GM23248 (cell line): ENCODE data around the gene MEIS2. TPM values are rescaled to one million over a fixed set of nuclear protein-coding genes. Genes with fewer than 3 reads are reported as not detected.

ENCODE experiments used
- DNase-seq: peaks from one replicate; pipeline ENCODE4 v3.0.0-alpha.2; 2015
- H2AFZ ChIP-seq: fragments of 200-600 bp; sonication (generic); 2 replicates; pipeline ENCODE4 v1.6.1; 2016; ENCODE audit warnings: antibody characterized with exemption
- H3F3A ChIP-seq: fragments of 200-600 bp; sonication (generic); 2 replicates; pipeline ENCODE4 v1.6.1; 2016; ENCODE audit warnings: mild to moderate bottlenecking, antibody characterized with exemption, mixed run types; ENCODE audit not compliant: insufficient read depth
- H3K27ac ChIP-seq: fragments of 200-600 bp; sonication (generic); 2 replicates; pipeline ENCODE4 v1.5.1; 2016; ENCODE audit warnings: mild to moderate bottlenecking
- H3K27me3 ChIP-seq: fragments of 200-600 bp; sonication (generic); replicated peaks from 2 replicates; pipeline ENCODE4 v1.6.1; 2016; ENCODE audit warnings: mild to moderate bottlenecking; ENCODE audit not compliant: insufficient read depth
- H3K36me3 ChIP-seq: fragments of 200-600 bp; sonication (generic); 2 replicates; pipeline ENCODE4 v1.6.1; 2016; ENCODE audit warnings: low read depth, mild to moderate bottlenecking
- H3K4me1 ChIP-seq: fragments of 200-600 bp; sonication (generic); 2 replicates; pipeline ENCODE4 v1.6.1; 2016; ENCODE audit warnings: mild to moderate bottlenecking; ENCODE audit not compliant: insufficient read depth
- H3K4me2 ChIP-seq: fragments of 200-600 bp; sonication (generic); one replicate; pipeline ENCODE4 v1.6.1; 2016; ENCODE audit warnings: mild to moderate bottlenecking; ENCODE audit not compliant: unreplicated experiment
- H3K4me3 ChIP-seq: fragments of 200-600 bp; sonication (generic); 2 replicates; pipeline ENCODE4 v1.5.1; 2016; ENCODE audit warnings: mild to moderate bottlenecking
- H3K79me2 ChIP-seq: fragments of 200-600 bp; sonication (generic); 2 replicates; pipeline ENCODE4 v1.6.1; 2016; ENCODE audit warnings: mild to moderate bottlenecking; ENCODE audit not compliant: insufficient read depth
- H3K9ac ChIP-seq: fragments of 200-600 bp; sonication (generic); 2 replicates; pipeline ENCODE4 v1.6.1; 2016; ENCODE audit warnings: mild to moderate bottlenecking
- H3K9me2 ChIP-seq: fragments of 200-600 bp; sonication (generic); 2 replicates; pipeline ENCODE4 v1.6.1; 2016; ENCODE audit warnings: mixed run types, mild to moderate bottlenecking, moderate library complexity; ENCODE audit not compliant: insufficient read depth
- H3K9me3 ChIP-seq: fragments of 200-600 bp; sonication (generic); one replicate; pipeline ENCODE4 v1.6.1; 2017; ENCODE audit warnings: low read depth
- H4K20me1 ChIP-seq: fragments of 200-600 bp; sonication (generic); 2 replicates; pipeline ENCODE4 v1.6.0; 2016; ENCODE audit not compliant: insufficient read depth
- EZH2 ChIP-seq: fragments of 200-600 bp; sonication (generic); IDR thresholded peaks from 2 replicates; pipeline ENCODE4 v1.6.1; 2018; ENCODE audit warnings: antibody characterized with exemption, mild to moderate bottlenecking; ENCODE audit not compliant: insufficient read depth, poor library complexity, severe bottlenecking
- EZH2phosphoT487 ChIP-seq: fragments of 200-600 bp; sonication (generic); IDR thresholded peaks from 2 replicates; pipeline ENCODE4 v1.6.1; 2018; ENCODE audit warnings: antibody characterized with exemption, moderate library complexity, mild to moderate bottlenecking, low read depth; ENCODE audit not compliant: insufficient read depth
- WGBS, 2 experiments: methylation state at CpG; one replicate each; pipeline ENCODE4 v1.1.6; 2015 to 2017; ENCODE audit warnings: low lambda C conversion rate in 2 of 2, low coverage in 1 of 2; ENCODE audit errors: missing lambda C conversion rate in 2 of 2; 5-methylcytosine and 5-hydroxymethylcytosine counted together
- in situ Hi-C: fragments of 300-500 bp; cut with MboI; formaldehyde crosslinking; loops from 2 replicates; pipeline ENCODE4 v1.15.0; 2020
- polyA plus RNA-seq: library from polyadenylated mRNA; unstranded; fragments of >200 nt; fragmentation: Nextera tagmentation; extraction: Ambion mirVana; gene quantifications from 2 replicates; pipeline ENCODE4 v1.2.1, GENCODE V29; 2016
- total RNA-seq: library from RNA; depleted of rRNA; stranded (reverse); fragments of >200 nt; shearing (Covaris generic); gene quantifications from 2 replicates; pipeline ENCODE4 v1.2.3, GENCODE V29; 2014

Gene MEIS2
- total and polyA plus RNA-seq, 2 experiments from 2014 or later, result 23.7 to 24.1 TPM

- H3K27ac ChIP-seq, result no peak overlapping the region
- H3F3A ChIP-seq, result peaks cover 10% of the 10 kb centered on the region; the same call in 1 of the 2 replicates
- H2AFZ ChIP-seq, result no peak overlapping the region
- no peak overlapping the region for H3K4me2 ChIP-seq
- H3K4me3 ChIP-seq, result no peak overlapping the region
- H4K20me1 ChIP-seq, result 0 out of 2 replicates have a peak, but pooled peaks cover 3% of the 10 kb centered on the region
- no peaks in the 10 kb centered on the region for H3K9me3 ChIP-seq
- H3K36me3 ChIP-seq, result peaks cover 37% of the 10 kb centered on the region; the same call in 1 of the 2 replicates
- H3K4me1 ChIP-seq, result peaks cover 32% of the 10 kb centered on the region
- TF ChIP-seq EZH2phosphoT487, result no peak
- no peak for DNase-seq
- H3K27me3 ChIP-seq, result no peaks in the 10 kb centered on the region
- WGBS, 2 experiments, result 96 to 97% methylated on average over 4 of the region's 4 CpGs
- peaks cover 95% of the 10 kb centered on the region for H3K79me2 ChIP-seq
- in situ Hi-C loops, result no loop called here
- H3K9me2 ChIP-seq, result no peaks in the 10 kb centered on the region
- no peak overlapping the region for H3K9ac ChIP-seq
Measured at GRCh38 chr15:37075777-37076176, 24.6 kb downstream of the MEIS2 start.

- no peak for TF ChIP-seq EZH2phosphoT487
- TF ChIP-seq EZH2, result no peak
- WGBS, 2 experiments, result 86 to 100% methylated on average over 1 of the region's 1 CpG
- Histone ChIP-seq H3K27me3 (no peaks in the 10 kb centered on the region), H3F3A (peaks cover 7% of the 10 kb centered on the region; the same call in 1 of the 2 replicates), H3K9ac (no peak overlapping the region), H3K4me3 (no peak overlapping the region), H3K36me3 (peaks cover 18% of the 10 kb centered on the region; the same call in 1 of the 2 replicates), H2AFZ (no peak overlapping the region), H4K20me1 (0 out of 2 replicates have a peak, but pooled peaks cover 3% of the 10 kb centered on the region), H3K4me1 (peaks cover 14% of the 10 kb centered on the region), H3K4me2 (no peak overlapping the region), H3K79me2 (peaks cover 94% of the 10 kb centered on the region), H3K9me3 (no peaks in the 10 kb centered on the region), H3K9me2 (no peaks in the 10 kb centered on the region), H3K27ac (no peak overlapping the region)
- in situ Hi-C loops, result no loop called here
- no peak for DNase-seq
Measured at GRCh38 chr15:37072181-37072580, 28.2 kb downstream of the MEIS2 start.

GRCh38 chr15:37071134-37071533 is 29.2 kb downstream of the MEIS2 start:
- Histone ChIP-seq H3K27me3 (no peaks in the 10 kb centered on the region), H3K79me2 (peaks cover 86% of the 10 kb centered on the region), H3F3A (peaks cover 7% of the 10 kb centered on the region; the same call in 1 of the 2 replicates), H3K4me2 (no peak overlapping the region), H3K9me3 (no peaks in the 10 kb centered on the region), H3K36me3 (peaks cover 25% of the 10 kb centered on the region), H3K4me1 (0 out of 2 replicates have a peak, but pooled peaks cover 4% of the 10 kb centered on the region), H2AFZ (no peak overlapping the region), H3K27ac (no peak overlapping the region), H4K20me1 (no peaks in the 10 kb centered on the region), H3K4me3 (no peak overlapping the region), H3K9me2 (no peaks in the 10 kb centered on the region), H3K9ac (no peak overlapping the region)
- no peak for TF ChIP-seq EZH2
- TF ChIP-seq EZH2phosphoT487, result no peak
- DNase-seq, result no peak
- in situ Hi-C loops, result no loop called here
- 60 to 64% methylated on average over 3 of the region's 3 CpGs for WGBS, 2 experiments

GRCh38 chr15:37070686-37071085 is 29.7 kb downstream of the MEIS2 start:
- H3K4me2 ChIP-seq, result no peak overlapping the region
- 99 to 100% methylated on average over 2 of the region's 2 CpGs for WGBS, 2 experiments
- H3K4me1 ChIP-seq, result 0 out of 2 replicates have a peak, but pooled peaks cover 4% of the 10 kb centered on the region
- peaks cover 83% of the 10 kb centered on the region for H3K79me2 ChIP-seq
- no peak for TF ChIP-seq EZH2
- no peak for TF ChIP-seq EZH2phosphoT487
- no peaks in the 10 kb centered on the region for H3K27me3 ChIP-seq
- no peaks in the 10 kb centered on the region for H4K20me1 ChIP-seq
- H3K27ac ChIP-seq, result no peak overlapping the region
- DNase-seq, result no peak
- H3K9ac ChIP-seq, result no peak overlapping the region
- no peak overlapping the region for H3K4me3 ChIP-seq
- peaks cover 29% of the 10 kb centered on the region for H3K36me3 ChIP-seq
- H3F3A ChIP-seq, result peaks cover 7% of the 10 kb centered on the region; the same call in 1 of the 2 replicates
- H3K9me2 ChIP-seq, result no peaks in the 10 kb centered on the region
- no peaks in the 10 kb centered on the region for H3K9me3 ChIP-seq
- in situ Hi-C loops, result no loop called here
- no peak overlapping the region for H2AFZ ChIP-seq
